Lower leg skin (tissue), 4 donors: ENCODE results near the gene BAHCC1. TPM values are rescaled to one million over a fixed set of nuclear protein-coding genes. Genes with fewer than 3 reads are reported as not detected.

ENCODE experiments used
- DNase-seq, 2 donors: peaks; one replicate each; pipeline ENCODE4 v3.0.0-alpha.2; 2019; ENCODE audit warnings: low spot score in 2 of 2
- H3K4me3 ChIP-seq: fragments of 200-600 bp; sonication (generic); 2 replicates; pipeline ENCODE4 v1.5.1; 2017; ENCODE audit warnings: mild to moderate bottlenecking, low read depth; ENCODE audit not compliant: poor library complexity, severe bottlenecking
- POLR2A ChIP-seq, 2 donors: fragments of 450-650 bp; IDR thresholded peaks; one replicate each; pipeline ENCODE4 v1.6.1; 2016 to 2017; ENCODE audit warnings: antibody characterized with exemption in 2 of 2, mild to moderate bottlenecking in 1 of 2, moderate library complexity in 1 of 2
- WGBS, 2 donors: methylation state at CpG; one replicate each; pipeline ENCODE4 v1.1.5; 2018; 5-methylcytosine and 5-hydroxymethylcytosine counted together
- intact Hi-C: fragments of 100-400 bp; cut with DNase I; formaldehyde crosslinking; loops from one replicate; pipeline ENCODE4 v1.15.0; 2023; ENCODE audit warnings: low total_unique reads
- total RNA-seq, 4 donors: library from RNA; depleted of rRNA; stranded (reverse); fragments of >200 nt; gene quantifications; one replicate each; pipeline ENCODE4 v1.1.0, GENCODE V29; 2016
- TF ChIP-seq, protein P1 (sequence below), 3 donors: fragments of 450-650 bp; IDR thresholded peaks; one replicate each; pipeline ENCODE4 v1.5.1; 2016; ENCODE audit warnings: antibody characterized with exemption in 3 of 3, mild to moderate bottlenecking in 3 of 3, moderate library complexity in 2 of 3

Gene BAHCC1
- total RNA-seq, 4 donors from 2014 or later = 4.1 to 14.2 (median 10.0) TPM

GRCh38 chr17:81381632-81382577 lies 13.4 kb upstream of the BAHCC1 start:
- WGBS, 2 donors = 83 to 88% methylated on average over 31 to 36 of the region's 37 CpGs
- TF ChIP-seq, protein P1, sequence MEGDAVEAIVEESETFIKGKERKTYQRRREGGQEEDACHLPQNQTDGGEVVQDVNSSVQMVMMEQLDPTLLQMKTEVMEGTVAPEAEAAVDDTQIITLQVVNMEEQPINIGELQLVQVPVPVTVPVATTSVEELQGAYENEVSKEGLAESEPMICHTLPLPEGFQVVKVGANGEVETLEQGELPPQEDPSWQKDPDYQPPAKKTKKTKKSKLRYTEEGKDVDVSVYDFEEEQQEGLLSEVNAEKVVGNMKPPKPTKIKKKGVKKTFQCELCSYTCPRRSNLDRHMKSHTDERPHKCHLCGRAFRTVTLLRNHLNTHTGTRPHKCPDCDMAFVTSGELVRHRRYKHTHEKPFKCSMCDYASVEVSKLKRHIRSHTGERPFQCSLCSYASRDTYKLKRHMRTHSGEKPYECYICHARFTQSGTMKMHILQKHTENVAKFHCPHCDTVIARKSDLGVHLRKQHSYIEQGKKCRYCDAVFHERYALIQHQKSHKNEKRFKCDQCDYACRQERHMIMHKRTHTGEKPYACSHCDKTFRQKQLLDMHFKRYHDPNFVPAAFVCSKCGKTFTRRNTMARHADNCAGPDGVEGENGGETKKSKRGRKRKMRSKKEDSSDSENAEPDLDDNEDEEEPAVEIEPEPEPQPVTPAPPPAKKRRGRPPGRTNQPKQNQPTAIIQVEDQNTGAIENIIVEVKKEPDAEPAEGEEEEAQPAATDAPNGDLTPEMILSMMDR (IDR thresholded peaks at IDR 0.05) = no peak
- no peak for TF ChIP-seq POLR2A (IDR thresholded peaks at IDR 0.05)
- intact Hi-C loops = no loop called here
- H3K4me3 ChIP-seq = no peak overlapping the region
- no peak for DNase-seq

DNA sequence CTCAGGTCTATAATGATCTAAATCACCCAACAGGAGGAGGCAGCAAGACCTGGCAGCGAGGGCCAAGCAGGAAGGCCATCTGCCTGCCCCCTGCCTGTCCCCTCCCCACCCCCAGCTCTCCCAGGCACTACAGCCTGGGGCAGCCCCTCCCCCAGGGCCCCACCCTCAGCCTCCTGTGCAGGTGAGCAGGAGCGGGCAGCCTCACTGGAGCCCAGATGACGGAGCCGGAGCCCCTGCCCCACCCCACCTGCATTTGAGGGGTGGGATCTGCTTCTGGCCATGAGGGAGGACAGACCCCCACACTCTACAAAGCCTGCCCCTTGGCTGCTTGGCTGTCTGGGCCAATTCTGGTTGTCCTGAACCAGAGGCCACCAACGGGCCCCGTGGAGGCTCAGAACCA lies 12.4 kb upstream of the BAHCC1 start:
- DNase-seq = no peak

DNA sequence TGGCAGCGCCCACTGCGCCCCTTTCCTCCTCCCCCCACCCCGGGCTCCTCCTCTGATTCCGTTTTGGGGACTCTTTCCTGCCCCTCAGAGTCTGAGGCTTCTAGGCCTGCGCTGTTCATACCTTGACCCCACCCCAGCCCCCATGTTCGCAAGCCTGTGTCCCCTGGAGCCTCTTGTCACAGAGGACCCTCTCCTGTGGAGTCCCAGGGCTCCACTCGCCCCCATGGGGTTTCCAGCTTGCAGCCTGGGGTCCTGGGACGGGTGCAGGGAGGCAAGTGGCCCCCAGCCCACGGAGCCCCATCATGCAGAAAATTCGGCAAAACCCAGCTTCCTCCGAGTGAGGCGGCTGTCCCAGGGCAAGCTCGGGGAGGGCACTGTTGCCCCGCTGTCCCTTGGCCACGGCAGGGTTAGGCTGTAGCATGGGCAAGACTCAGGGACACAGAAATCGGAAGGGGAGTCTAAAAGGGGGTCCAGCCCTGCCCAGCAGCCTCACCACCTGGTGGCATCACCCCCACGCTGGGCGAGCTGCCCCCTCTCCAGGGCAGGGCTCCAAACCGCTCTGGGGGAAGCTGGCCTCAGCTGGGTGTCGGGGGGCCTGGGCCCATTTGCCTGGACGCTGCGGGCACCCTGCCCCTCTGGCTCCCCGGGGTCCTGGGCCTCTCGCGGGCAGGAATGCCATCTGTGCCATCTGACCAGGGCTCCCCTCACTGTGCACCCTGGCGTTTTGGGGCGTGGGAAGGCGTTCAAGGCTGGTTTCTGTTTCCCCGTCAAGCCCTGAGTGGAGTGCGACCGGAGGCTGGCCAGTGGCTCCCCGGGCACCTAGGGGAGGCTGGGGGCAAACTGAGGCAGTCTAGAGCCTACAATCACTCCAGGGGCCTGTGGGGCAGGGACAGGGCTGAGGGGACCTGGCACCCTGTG lies 11.5 kb upstream of the BAHCC1 start:
- WGBS, 2 donors = 90 to 94% methylated on average over 17 to 32 of the region's 32 CpGs
- no peak for DNase-seq

More for the DNA sequence above, 12.4 kb upstream of the BAHCC1 start:
- no peak for TF ChIP-seq POLR2A (IDR thresholded peaks at IDR 0.05)
- TF ChIP-seq, protein P1 (IDR thresholded peaks at IDR 0.05) = no peak
- 90 to 97% methylated on average over 2 to 6 of the region's 6 CpGs for WGBS, 2 donors
- intact Hi-C loops = no loop called here
- H3K4me3 ChIP-seq = no peak overlapping the region

GRCh38 chr17:81384929-81385319 lies 10.3 kb upstream of the BAHCC1 start:
- TF ChIP-seq, protein P1 (IDR thresholded peaks at IDR 0.05) = no peak
- no peak for TF ChIP-seq POLR2A (IDR thresholded peaks at IDR 0.05)
- intact Hi-C loops = no loop called here
- no peak overlapping the region for H3K4me3 ChIP-seq
- DNase-seq = no peak
- 84 to 92% methylated on average over 7 of the region's 7 CpGs for WGBS, 2 donors

More for the DNA sequence above, 11.5 kb upstream of the BAHCC1 start:
- H3K4me3 ChIP-seq = no peak overlapping the region
- TF ChIP-seq, protein P1 (IDR thresholded peaks at IDR 0.05) = no peak
- TF ChIP-seq POLR2A (IDR thresholded peaks at IDR 0.05) = no peak
- intact Hi-C loops = no loop called here

DNA sequence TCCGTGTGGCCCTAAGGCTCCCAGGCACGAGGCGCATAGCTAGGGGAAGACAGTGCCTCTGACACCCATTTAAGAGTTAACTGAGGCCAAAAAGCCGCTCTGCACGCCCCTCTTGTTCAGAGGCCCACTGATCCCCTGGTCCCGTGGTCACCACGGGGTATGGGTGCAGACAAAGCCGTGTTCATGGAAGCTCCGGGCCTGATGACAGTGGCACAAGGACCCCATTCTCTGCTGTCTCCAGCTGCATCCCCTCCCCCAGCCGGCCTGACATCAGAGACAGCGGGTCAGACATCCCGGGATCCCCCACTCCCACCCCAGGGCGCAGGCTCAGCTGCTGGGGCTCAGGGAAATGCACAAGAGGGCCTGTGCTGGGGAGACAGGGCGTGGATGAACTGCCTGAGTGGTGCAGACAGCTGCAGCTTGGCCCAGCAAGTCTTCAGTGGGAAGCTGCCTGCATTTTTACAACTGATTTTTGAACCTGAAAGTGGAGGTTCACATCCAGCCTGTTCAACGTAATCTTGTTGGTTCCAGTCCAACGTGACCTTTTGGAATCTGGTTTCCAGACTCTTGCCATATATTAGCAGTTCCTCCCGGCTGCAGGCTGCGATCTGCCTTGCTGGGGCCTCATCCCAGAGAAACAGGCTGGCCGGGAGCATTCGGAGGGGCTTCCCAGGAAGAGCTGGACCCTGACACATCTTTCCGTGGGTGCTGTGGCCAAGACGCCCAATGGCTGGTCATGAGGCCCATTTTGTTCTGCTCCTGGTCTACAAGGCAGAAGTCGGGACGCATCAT lies 9.7 kb upstream of the BAHCC1 start:
- H3K4me3 ChIP-seq = no peak overlapping the region
- no peak for DNase-seq
- TF ChIP-seq, protein P1 (IDR thresholded peaks at IDR 0.05) = no peak
- TF ChIP-seq POLR2A (IDR thresholded peaks at IDR 0.05) = no peak
- 78% methylated on average over 24 of the region's 24 CpGs for WGBS, 2 donors
- intact Hi-C loops = no loop called here
